K562 (cell line): ENCODE results near the gene NDFIP2. TPM values are rescaled to one million over a fixed set of nuclear protein-coding genes. Genes with fewer than 3 reads are reported as not detected.

Source experiments
- ATAC-seq: fragments of 200-7000 bp; cut with Tn5 transposase; 3 replicates; pipeline ENCODE4 v1.9.1; 2020; ENCODE audit warnings: moderate library complexity
- BruUV-seq: library from RNA; stranded (reverse); fragments of 400-500 nt; replicated peaks from 2 replicates; lab custom pipeline; 2021; lab: Mats Ljungman, UMichigan
- CTCF ChIA-PET: fragments of 300-600 bp; formaldehyde crosslinking; extraction: SDS; loops from one replicate; lab custom pipeline; 2021; ENCODE audit warnings: low intra/inter-chr PET ratio; lab: Yijun Ruan, JAX
- POLR2A ChIA-PET: fragments of 300-600, 350-650 bp; sonication (Branson Sonifier 250); formaldehyde crosslinking; extraction: SDS; loops from one replicate; lab custom pipeline; 2021; ENCODE audit warnings: antibody characterized with exemption, inconsistent platforms; lab: Yijun Ruan, JAX
- DNase-seq, 4 experiments: peaks; one replicate each; pipeline versions ENCODE4 v3.0.0 to v3.0.0-alpha.2; 2011 to 2018; ENCODE audit warnings: low spot score in 3 of 4, mixed read lengths in 3 of 4; ENCODE audit errors: extremely low read depth in 1 of 4
- FAIRE-seq: peaks from 2 replicates; lab custom pipeline; 2011; peaks lifted over from hg19 to GRCh38; lab: Jason Lieb, UNC
- H2AFZ ChIP-seq: 2 replicates; pipeline ENCODE4 v1.6.0; 2011; ENCODE audit warnings: low read depth, low read length, control low read depth, inconsistent platforms
- H3K27ac ChIP-seq: fragments of 200-600 bp; 3 replicates; pipeline ENCODE4 v1.8.0; 2011; ENCODE audit warnings: low read depth, mild to moderate bottlenecking, control low read depth, inconsistent platforms, low read length, moderate library complexity, mixed read lengths; ENCODE audit errors: extremely low read depth
- H3K27me3 ChIP-seq, 2 experiments: fragments of 300-600 bp in 1 of 2; 2 replicates in 1 of 2; 3 replicates in 1 of 2; pipeline versions ENCODE4 v1.6.0 to v1.8.0; 2011; ENCODE audit warnings: inconsistent platforms in 2 of 2, low read length in 2 of 2, mild to moderate bottlenecking in 1 of 2, mixed read lengths in 1 of 2, moderate library complexity in 1 of 2; ENCODE audit not compliant: control insufficient read depth in 2 of 2, insufficient read depth in 2 of 2
- H3K36me3 ChIP-seq: fragments of 300-600 bp; 3 replicates; pipeline ENCODE4 v1.8.0; 2011; ENCODE audit warnings: mild to moderate bottlenecking, low read length, inconsistent platforms; ENCODE audit not compliant: control insufficient read depth, insufficient read depth
- H3K4me1 ChIP-seq, 2 experiments: fragments of 200-600 bp in 1 of 2; replicated peaks in 1 of 2; 2 replicates in 1 of 2; 3 replicates in 1 of 2; pipeline versions ENCODE4 v1.5.1 to v1.8.0; 2011; ENCODE audit warnings: inconsistent platforms in 2 of 2, low read length in 2 of 2, mild to moderate bottlenecking in 1 of 2, mixed read lengths in 1 of 2, moderate library complexity in 1 of 2; ENCODE audit not compliant: control insufficient read depth in 2 of 2, insufficient read depth in 2 of 2
- H3K4me2 ChIP-seq: 2 replicates; pipeline ENCODE4 v1.6.1; 2011; ENCODE audit warnings: low read length, control low read depth, inconsistent platforms, mixed read lengths; ENCODE audit not compliant: insufficient read depth
- H3K4me3 ChIP-seq: fragments of 200-600 bp; sonication (generic), shearing (Covaris generic); 2 replicates; pipeline ENCODE4 v1.5.1; 2016; ENCODE audit warnings: control low read depth, inconsistent platforms
- H3K79me2 ChIP-seq: fragments of 200-600 bp; 3 replicates; pipeline ENCODE4 v1.8.0; 2011; ENCODE audit warnings: low read length, inconsistent platforms; ENCODE audit not compliant: control insufficient read depth, insufficient read depth
- H3K9ac ChIP-seq, 2 experiments: 2 replicates each; pipeline versions ENCODE4 v1.6.0 to v1.6.1; 2011; ENCODE audit warnings: low read depth in 2 of 2, low read length in 2 of 2, control low read depth in 1 of 2, inconsistent platforms in 1 of 2, mild to moderate bottlenecking in 1 of 2, mixed read lengths in 1 of 2; ENCODE audit not compliant: insufficient read depth in 1 of 2
- H3K9me1 ChIP-seq: one replicate; pipeline ENCODE4 v1.6.0; 2011; ENCODE audit warnings: inconsistent platforms, mild to moderate bottlenecking, low read length, moderate library complexity; ENCODE audit not compliant: control insufficient read depth, insufficient read depth
- H3K9me3 ChIP-seq: replicated peaks from 2 replicates; pipeline ENCODE4 v1.5.1; 2011; ENCODE audit warnings: low read depth, low read length, inconsistent platforms; ENCODE audit not compliant: control insufficient read depth, insufficient read depth
- H4K20me1 ChIP-seq: replicated peaks from 2 replicates; pipeline ENCODE4 v1.6.1; 2011; ENCODE audit warnings: low read length, inconsistent platforms, mixed read lengths; ENCODE audit not compliant: control insufficient read depth, insufficient read depth
- HCFC1 ChIP-seq: IDR thresholded peaks from 2 replicates; pipeline ENCODE4 v1.6.1; 2012; ENCODE audit warnings: low read depth, low read length, improper control_type of control experiment
- HSF4 ChIP-seq: fragments of 250-450 bp; sonication (Bioruptor Pico); IDR thresholded peaks from 2 replicates; pipeline ENCODE4 v2.1.2; 2022; ENCODE audit warnings: mild to moderate bottlenecking, moderate library complexity, borderline replicate concordance
- JUNB ChIP-seq: fragments of 450-650 bp; formaldehyde crosslinking; conservative IDR thresholded peaks from 2 replicates; pipeline ENCODE4 v1.4.0; 2020; ENCODE audit warnings: mild to moderate bottlenecking
- ZBED1 ChIP-seq: IDR thresholded peaks from 2 replicates; pipeline ENCODE4 v1.6.1; 2014
- ZNF184 ChIP-seq: sonication (generic); formaldehyde crosslinking; IDR thresholded peaks from 2 replicates; pipeline ENCODE4 v1.5.0; 2020; ENCODE audit warnings: missing genetic modification reagents
- ZNF212 ChIP-seq: fragments of 450-650 bp; formaldehyde crosslinking; IDR thresholded peaks from 2 replicates; pipeline ENCODE4 v1.4.0; 2020; ENCODE audit warnings: mild to moderate bottlenecking
- ZNF282 ChIP-seq: sonication (generic); formaldehyde crosslinking; IDR thresholded peaks from 2 replicates; pipeline ENCODE4 v1.8.1; 2023; ENCODE audit warnings: missing genetic modification reagents
- ZNF57 ChIP-seq: fragments of 450-650 bp; formaldehyde crosslinking; IDR thresholded peaks from 2 replicates; pipeline ENCODE4 v1.4.0; 2020; ENCODE audit warnings: mild to moderate bottlenecking, moderate library complexity
- WGBS: fragments of 100-300 bp; shearing (Covaris generic); methylation state at CpG from one replicate; pipeline ENCODE4 v1.1.6; 2016; ENCODE audit warnings: low coverage, mixed read lengths; ENCODE audit not compliant: insufficient coverage; ENCODE audit errors: missing lambda C conversion rate; 5-methylcytosine and 5-hydroxymethylcytosine counted together
- in situ Hi-C: fragments of 300-500 bp; cut with MboI; formaldehyde crosslinking; loops from 4 replicates; pipeline ENCODE4 v1.15.0; 2018; ENCODE audit warnings: inconsistent platforms, mixed read lengths
- intact Hi-C: fragments of 100-400 bp; cut with micrococcal nuclease; formaldehyde crosslinking; loops from 2 replicates; pipeline ENCODE4 v1.14.2; 2022
- polyA plus RNA-seq, 8 experiments: library from polyadenylated mRNA; depleted of rRNA in 4 of 8; stranded (reverse) in 5 of 8; unstranded in 3 of 8; fragments of >200 nt; fragmentation: Nextera tagmentation in 2 of 8; fragmentation: Illumina TruSeq in 1 of 8; extraction: Ambion mirVana in 2 of 8; extraction: Trizol in 1 of 8; gene quantifications; 2 replicates each; pipeline versions ENCODE4 v1.2.1 to v1.2.3, GENCODE V29; 2011 to 2014; ENCODE audit warnings: inconsistent platforms in 1 of 8, missing spikeins in 1 of 8
- total RNA-seq, 7 experiments: library from RNA; depleted of rRNA in 6 of 7; stranded (reverse); fragments of >200 nt in 6 of 7; fragmentation: Illumina TruSeq in 2 of 7; extraction: Trizol in 2 of 7; gene quantifications; 2 replicates each; pipeline versions ENCODE4 v1.2.1 to v1.2.3, GENCODE V29; 2011 to 2021; ENCODE audit warnings: low replicate concordance in 1 of 7
- TF ChIP-seq, protein P1 (sequence below): sonication (generic); formaldehyde crosslinking; IDR thresholded peaks from 2 replicates; pipeline ENCODE4 v1.8.1; 2023; ENCODE audit warnings: missing genetic modification reagents, mild to moderate bottlenecking, borderline replicate concordance
- TF ChIP-seq, protein P2 (sequence below), 2 experiments: IDR thresholded peaks; 2 replicates each; pipeline ENCODE4 v1.6.1; 2011; ENCODE audit warnings: borderline replicate concordance in 1 of 2, control low read depth in 1 of 2, low read depth in 1 of 2, low read length in 1 of 2, mild to moderate bottlenecking in 1 of 2, mixed read lengths in 1 of 2, moderate library complexity in 1 of 2; ENCODE audit not compliant: insufficient read depth in 1 of 2, insufficient read length in 1 of 2, poor library complexity in 1 of 2, severe bottlenecking in 1 of 2; ENCODE audit errors: extremely low read depth in 1 of 2

The NDFIP2 gene
- total and polyA plus RNA-seq, 9 of the 15 experiments (the other 6 are each of a cell fraction or from before 2014, with no cell fraction given), result 13.4 to 54.4 (median 27.8) TPM

- TF ChIP-seq, protein P1, sequence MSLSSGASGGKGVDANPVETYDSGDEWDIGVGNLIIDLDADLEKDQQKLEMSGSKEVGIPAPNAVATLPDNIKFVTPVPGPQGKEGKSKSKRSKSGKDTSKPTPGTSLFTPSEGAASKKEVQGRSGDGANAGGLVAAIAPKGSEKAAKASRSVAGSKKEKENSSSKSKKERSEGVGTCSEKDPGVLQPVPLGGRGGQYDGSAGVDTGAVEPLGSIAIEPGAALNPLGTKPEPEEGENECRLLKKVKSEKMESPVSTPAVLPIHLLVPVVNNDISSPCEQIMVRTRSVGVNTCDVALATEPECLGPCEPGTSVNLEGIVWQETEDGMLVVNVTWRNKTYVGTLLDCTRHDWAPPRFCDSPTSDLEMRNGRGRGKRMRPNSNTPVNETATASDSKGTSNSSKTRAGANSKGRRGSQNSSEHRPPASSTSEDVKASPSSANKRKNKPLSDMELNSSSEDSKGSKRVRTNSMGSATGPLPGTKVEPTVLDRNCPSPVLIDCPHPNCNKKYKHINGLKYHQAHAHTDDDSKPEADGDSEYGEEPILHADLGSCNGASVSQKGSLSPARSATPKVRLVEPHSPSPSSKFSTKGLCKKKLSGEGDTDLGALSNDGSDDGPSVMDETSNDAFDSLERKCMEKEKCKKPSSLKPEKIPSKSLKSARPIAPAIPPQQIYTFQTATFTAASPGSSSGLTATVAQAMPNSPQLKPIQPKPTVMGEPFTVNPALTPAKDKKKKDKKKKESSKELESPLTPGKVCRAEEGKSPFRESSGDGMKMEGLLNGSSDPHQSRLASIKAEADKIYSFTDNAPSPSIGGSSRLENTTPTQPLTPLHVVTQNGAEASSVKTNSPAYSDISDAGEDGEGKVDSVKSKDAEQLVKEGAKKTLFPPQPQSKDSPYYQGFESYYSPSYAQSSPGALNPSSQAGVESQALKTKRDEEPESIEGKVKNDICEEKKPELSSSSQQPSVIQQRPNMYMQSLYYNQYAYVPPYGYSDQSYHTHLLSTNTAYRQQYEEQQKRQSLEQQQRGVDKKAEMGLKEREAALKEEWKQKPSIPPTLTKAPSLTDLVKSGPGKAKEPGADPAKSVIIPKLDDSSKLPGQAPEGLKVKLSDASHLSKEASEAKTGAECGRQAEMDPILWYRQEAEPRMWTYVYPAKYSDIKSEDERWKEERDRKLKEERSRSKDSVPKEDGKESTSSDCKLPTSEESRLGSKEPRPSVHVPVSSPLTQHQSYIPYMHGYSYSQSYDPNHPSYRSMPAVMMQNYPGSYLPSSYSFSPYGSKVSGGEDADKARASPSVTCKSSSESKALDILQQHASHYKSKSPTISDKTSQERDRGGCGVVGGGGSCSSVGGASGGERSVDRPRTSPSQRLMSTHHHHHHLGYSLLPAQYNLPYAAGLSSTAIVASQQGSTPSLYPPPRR (CRISPR knock-in tag), result no peak
- TF ChIP-seq, protein P2, sequence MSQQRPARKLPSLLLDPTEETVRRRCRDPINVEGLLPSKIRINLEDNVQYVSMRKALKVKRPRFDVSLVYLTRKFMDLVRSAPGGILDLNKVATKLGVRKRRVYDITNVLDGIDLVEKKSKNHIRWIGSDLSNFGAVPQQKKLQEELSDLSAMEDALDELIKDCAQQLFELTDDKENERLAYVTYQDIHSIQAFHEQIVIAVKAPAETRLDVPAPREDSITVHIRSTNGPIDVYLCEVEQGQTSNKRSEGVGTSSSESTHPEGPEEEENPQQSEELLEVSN (IDR thresholded peaks at IDR 0.05; ENCODE audit: borderline replicate concordance in 1 of 2, extremely low read depth in 1 of 2, insufficient read depth in 1 of 2, insufficient read length in 1 of 2, low read depth in 1 of 2, low read length in 1 of 2, poor library complexity in 1 of 2, severe bottlenecking in 1 of 2), result no peak
- TF ChIP-seq ZNF212 (CRISPR knock-in tag), result no peak
Observed at GRCh38 chr13:79468819-79469218, 12.1 kb upstream of the NDFIP2 start (continued).

- H3K27ac ChIP-seq, result no peak overlapping the region
- H3K79me2 ChIP-seq, result no peaks in the 10 kb centered on the region
- no peaks in the 10 kb centered on the region for H3K9me3 ChIP-seq
- peak overlapping the region; percentile 22; the same call in 1 of the 2 replicates for H2AFZ ChIP-seq
- BruUV-seq, result no TSS peak
- H3K27me3 ChIP-seq, result no peaks in the 10 kb centered on the region
- H3K4me1 ChIP-seq, result no peaks in the 10 kb centered on the region
- CTCF ChIA-PET, result interaction anchor here (0.6 kb wide), 1 partner anchor 891 kb away, joined by 4 read pairs; no protein-coding TSS in a partner anchor
- H3K4me2 ChIP-seq, result no peak overlapping the region
- POLR2A ChIA-PET, result no interaction called here
- H4K20me1 ChIP-seq, result no peaks in the 10 kb centered on the region
- no peak for FAIRE-seq
- intact Hi-C loops (no loop called here), in situ Hi-C loops (no loop called here)
- WGBS, result 64% methylated on average over 3 of the region's 3 CpGs
- H3K4me3 ChIP-seq, result no peak overlapping the region
- H3K9ac ChIP-seq, result no peak overlapping the region
- ATAC-seq, result no peak
- no peaks in the 10 kb centered on the region for H3K36me3 ChIP-seq
- no peaks in the 10 kb centered on the region for H3K9me1 ChIP-seq
- DNase-seq, result no peak
- TF ChIP-seq HCFC1, result no peak
- TF ChIP-seq ZNF282, result no peak
- TF ChIP-seq JUNB, result no peak
- TF ChIP-seq, protein P1 (CRISPR knock-in tag), result no peak
- no peak for TF ChIP-seq ZNF184 (CRISPR knock-in tag)
- no peak for TF ChIP-seq HSF4 (CRISPR knock-in tag)
- no peak for TF ChIP-seq ZNF57 (CRISPR knock-in tag)
- no peak for TF ChIP-seq ZBED1
Observed at GRCh38 chr13:79469608-79470007, 11.3 kb upstream of the NDFIP2 start.
